SK-N-SH treated with all-trans-retinoic acid at 6 μM for 48 hours (cell line): Measurements from ENCODE around the gene BRF1.

Experiments
- ARNTL ChIP-seq: fragments of 450-650 bp; formaldehyde crosslinking; IDR thresholded peaks from 2 replicates; pipeline ENCODE4 v1.5.0; 2020; ENCODE audit warnings: low read depth, mild to moderate bottlenecking, moderate library complexity, borderline replicate concordance
- CREB5 ChIP-seq: fragments of 250-450 bp; sonication (Bioruptor Pico); IDR thresholded peaks from 2 replicates; pipeline ENCODE4 v1.5.1; 2020; ENCODE audit warnings: low read depth, mild to moderate bottlenecking, moderate library complexity
- CSDC2 ChIP-seq: fragments of 250-450 bp; sonication (Bioruptor Pico); IDR thresholded peaks from 2 replicates; pipeline ENCODE4 v1.5.0; 2020; ENCODE audit warnings: mild to moderate bottlenecking, moderate library complexity
- CSRNP3 ChIP-seq: fragments of 250-450 bp; sonication (Bioruptor Pico); IDR thresholded peaks from 2 replicates; pipeline ENCODE4 v1.5.1; 2021; ENCODE audit warnings: mild to moderate bottlenecking, moderate library complexity
- ESRRG ChIP-seq: fragments of 250-450 bp; sonication (Bioruptor Pico); IDR thresholded peaks from 2 replicates; pipeline ENCODE4 v1.6.1; 2021; ENCODE audit warnings: mild to moderate bottlenecking
- ISL1 ChIP-seq: fragments of 250-450 bp; sonication (Bioruptor Pico); IDR thresholded peaks from 2 replicates; pipeline ENCODE4 v2.1.2; 2022; ENCODE audit warnings: mild to moderate bottlenecking, moderate library complexity
- OSR1 ChIP-seq: fragments of 250-450 bp; sonication (Bioruptor Pico); IDR thresholded peaks from 2 replicates; pipeline ENCODE4 v1.8.0; 2022; ENCODE audit warnings: moderate library complexity, mild to moderate bottlenecking, inconsistent platforms
- POU6F1 ChIP-seq: fragments of 250-450 bp; sonication (Bioruptor Pico); IDR thresholded peaks from 2 replicates; pipeline ENCODE4 v1.8.0; 2021; ENCODE audit warnings: low read depth, mild to moderate bottlenecking, moderate library complexity, borderline replicate concordance
- PPARA ChIP-seq: fragments of 250-450 bp; sonication (Bioruptor Pico); IDR thresholded peaks from 2 replicates; pipeline ENCODE4 v1.5.0; 2020; ENCODE audit warnings: mild to moderate bottlenecking, borderline replicate concordance
- ZC3H10 ChIP-seq: fragments of 250-450 bp; sonication (Bioruptor Pico); IDR thresholded peaks from 2 replicates; pipeline ENCODE4 v1.5.1; 2021; ENCODE audit warnings: mild to moderate bottlenecking, moderate library complexity
- ZFP3 ChIP-seq: fragments of 250-450 bp; sonication (Bioruptor Pico); IDR thresholded peaks from 2 replicates; pipeline ENCODE4 v1.5.0; 2020; ENCODE audit warnings: mild to moderate bottlenecking, moderate library complexity
- ZFP30 ChIP-seq: fragments of 450-650 bp; formaldehyde crosslinking; IDR thresholded peaks from 2 replicates; pipeline ENCODE4 v1.5.0; 2022; ENCODE audit warnings: mild to moderate bottlenecking, moderate library complexity
- ZNF8 ChIP-seq: fragments of 450-650 bp; formaldehyde crosslinking; IDR thresholded peaks from 2 replicates; pipeline ENCODE4 v1.5.0; 2020; ENCODE audit warnings: mild to moderate bottlenecking, moderate library complexity

- TF ChIP-seq ZFP3 = no peak
- TF ChIP-seq ZFP30 (CRISPR knock-in tag) = no peak
- TF ChIP-seq CSRNP3 (CRISPR knock-in tag) = no peak
- no peak for TF ChIP-seq PPARA (CRISPR knock-in tag)
- TF ChIP-seq ISL1 (CRISPR knock-in tag) = no peak
- no peak for TF ChIP-seq ESRRG (CRISPR knock-in tag)
- TF ChIP-seq ARNTL (CRISPR knock-in tag) = no peak
- no peak for TF ChIP-seq ZC3H10 (CRISPR knock-in tag)
- no peak for TF ChIP-seq CREB5 (CRISPR knock-in tag)
- no peak for TF ChIP-seq ZNF8 (CRISPR knock-in tag)
- no peak for TF ChIP-seq OSR1 (CRISPR knock-in tag)
- no peak for TF ChIP-seq CSDC2
- TF ChIP-seq POU6F1 = no peak
Measured at GRCh38 chr14:105206873-105207272, 93.9 kb downstream of the BRF1 start.
